Fibroblast of lung (primary cell): ENCODE results near the gene SUSD1. TPM values are rescaled to one million over a fixed set of nuclear protein-coding genes. Genes with fewer than 3 reads are reported as not detected.

ENCODE experiments used
- DNase-seq, 2 donors: peaks; one replicate each; pipeline versions ENCODE4 v3.0.0 to v3.0.0-alpha.2; 2010; ENCODE audit warnings: low read depth in 2 of 2
- H2AFZ ChIP-seq: 2 replicates; pipeline ENCODE4 v1.5.1; 2012; ENCODE audit warnings: low read length, control low read depth, inconsistent platforms
- H3K27ac ChIP-seq: 2 replicates; pipeline ENCODE4 v1.5.1; 2011; ENCODE audit warnings: low read length, control low read depth; ENCODE audit not compliant: insufficient read depth
- H3K27me3 ChIP-seq: 2 replicates; pipeline ENCODE4 v1.5.1; 2011; ENCODE audit warnings: mild to moderate bottlenecking, low read length; ENCODE audit not compliant: control insufficient read depth, insufficient read depth
- H3K36me3 ChIP-seq: 2 replicates; pipeline ENCODE4 v1.5.1; 2011; ENCODE audit warnings: low read length; ENCODE audit not compliant: control insufficient read depth, insufficient read depth
- H3K4me1 ChIP-seq: 2 replicates; pipeline ENCODE4 v1.5.1; 2011; ENCODE audit warnings: low read length; ENCODE audit not compliant: control insufficient read depth, insufficient read depth; ENCODE audit errors: extremely low read depth
- H3K4me2 ChIP-seq: 2 replicates; pipeline ENCODE4 v1.5.1; 2011; ENCODE audit warnings: low read length, control low read depth; ENCODE audit not compliant: insufficient read depth; ENCODE audit errors: extremely low read depth
- H3K4me3 ChIP-seq, 4 experiments: fragments of 200-600 bp in 1 of 4; sonication (generic) in 1 of 4; replicated peaks in 1 of 4; 2 replicates each; pipeline ENCODE4 v1.5.1; 2011 to 2016; ENCODE audit warnings: low read length in 4 of 4, low read depth in 3 of 4, mild to moderate bottlenecking in 3 of 4, control low read depth in 2 of 4, inconsistent platforms in 1 of 4, mixed read lengths in 1 of 4; ENCODE audit not compliant: insufficient read depth in 1 of 4; ENCODE audit errors: control extremely low read depth in 1 of 4
- H3K79me2 ChIP-seq: 2 replicates; pipeline ENCODE4 v1.5.1; 2012; ENCODE audit warnings: mild to moderate bottlenecking, low read length, inconsistent platforms; ENCODE audit not compliant: control insufficient read depth, insufficient read depth
- H3K9ac ChIP-seq: 2 replicates; pipeline ENCODE4 v1.5.1; 2011; ENCODE audit warnings: mild to moderate bottlenecking, low read length, control low read depth; ENCODE audit not compliant: insufficient read depth
- H3K9me3 ChIP-seq: 2 replicates; pipeline ENCODE4 v1.5.1; 2012; ENCODE audit warnings: low read depth, low read length; ENCODE audit not compliant: control insufficient read depth, insufficient read depth
- H4K20me1 ChIP-seq: 2 replicates; pipeline ENCODE4 v1.5.1; 2011; ENCODE audit warnings: low read length; ENCODE audit not compliant: control insufficient read depth, insufficient read depth; ENCODE audit errors: extremely low read depth
- EZH2 ChIP-seq: IDR thresholded peaks from 2 replicates; pipeline ENCODE4 v1.5.1; 2012; ENCODE audit warnings: low read length, control low read depth, mild to moderate bottlenecking; ENCODE audit errors: missing control alignments
- polyA plus RNA-seq, 2 donors: library from polyadenylated mRNA; depleted of rRNA in 1 of 2; stranded (reverse) in 1 of 2; unstranded in 1 of 2; fragments of >200 nt; gene quantifications; 2 replicates each; pipeline ENCODE4 v1.2.1, GENCODE V29; 2011 to 2012; ENCODE audit warnings: missing spikeins in 1 of 2
- total RNA-seq: library from RNA; depleted of rRNA; stranded (reverse); fragments of >200 nt; gene quantifications from 2 replicates; pipeline ENCODE4 v1.2.1, GENCODE V29; 2014
- TF ChIP-seq, protein P1 (sequence below), 2 donors: IDR thresholded peaks in 1 of 2; conservative IDR thresholded peaks in 1 of 2; 1 replicate in 1 of 2; 2 replicates in 1 of 2; pipeline ENCODE4 v1.5.1; 2011 to 2012; ENCODE audit warnings: low read length in 2 of 2, control low read depth in 1 of 2, inconsistent platforms in 1 of 2, low read depth in 1 of 2, mild to moderate bottlenecking in 1 of 2

SUSD1 gene
- total and polyA plus RNA-seq, 2 donors (not counting 1 experiment from before 2014, with no cell fraction given) = 27.4 to 28.6 TPM

DNA sequence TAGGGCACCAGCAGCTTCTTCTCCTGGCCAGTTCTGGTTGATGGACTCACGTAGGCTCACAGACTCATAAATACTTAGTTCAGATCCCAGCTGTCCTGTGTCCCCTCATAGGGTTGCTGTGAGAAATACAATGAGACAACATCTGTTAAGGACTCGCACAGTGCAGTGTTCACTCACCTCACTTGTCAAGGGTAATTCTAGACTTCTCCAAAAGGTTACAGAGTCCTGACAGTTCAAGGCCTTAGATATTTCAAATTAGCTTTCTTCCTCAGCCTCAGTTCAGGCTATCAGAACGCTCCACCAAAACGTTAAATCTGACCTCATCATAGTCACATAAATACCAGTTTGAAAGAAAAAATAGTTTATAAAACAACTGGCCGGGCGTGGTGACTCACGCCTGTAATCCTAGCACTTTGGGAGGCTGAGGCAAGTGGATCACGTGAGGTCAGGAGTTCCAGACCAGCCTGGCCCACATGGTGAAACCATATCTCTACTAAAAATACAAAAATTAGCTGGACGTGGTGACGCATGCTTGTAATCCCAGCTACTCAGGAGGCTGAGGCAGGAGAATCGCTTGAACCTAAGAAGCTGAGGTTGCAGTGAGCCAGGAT is 172.1 kb downstream of the SUSD1 start:
- Histone ChIP-seq H3K9ac (no peak overlapping the region), H3K4me3 (no peak overlapping the region), H3K9me3 (no peaks in the 10 kb centered on the region), H3K36me3 (no peaks in the 10 kb centered on the region), H3K4me2 (no peak overlapping the region), H3K27me3 (no peaks in the 10 kb centered on the region), H3K27ac (peak overlapping the region; percentile 16), H4K20me1 (no peaks in the 10 kb centered on the region), H3K4me1 (no peaks in the 10 kb centered on the region), H2AFZ (no peak overlapping the region), H3K79me2 (no peaks in the 10 kb centered on the region)
- DNase-seq = peak; percentile 36 to 65
- TF ChIP-seq, protein P1, sequence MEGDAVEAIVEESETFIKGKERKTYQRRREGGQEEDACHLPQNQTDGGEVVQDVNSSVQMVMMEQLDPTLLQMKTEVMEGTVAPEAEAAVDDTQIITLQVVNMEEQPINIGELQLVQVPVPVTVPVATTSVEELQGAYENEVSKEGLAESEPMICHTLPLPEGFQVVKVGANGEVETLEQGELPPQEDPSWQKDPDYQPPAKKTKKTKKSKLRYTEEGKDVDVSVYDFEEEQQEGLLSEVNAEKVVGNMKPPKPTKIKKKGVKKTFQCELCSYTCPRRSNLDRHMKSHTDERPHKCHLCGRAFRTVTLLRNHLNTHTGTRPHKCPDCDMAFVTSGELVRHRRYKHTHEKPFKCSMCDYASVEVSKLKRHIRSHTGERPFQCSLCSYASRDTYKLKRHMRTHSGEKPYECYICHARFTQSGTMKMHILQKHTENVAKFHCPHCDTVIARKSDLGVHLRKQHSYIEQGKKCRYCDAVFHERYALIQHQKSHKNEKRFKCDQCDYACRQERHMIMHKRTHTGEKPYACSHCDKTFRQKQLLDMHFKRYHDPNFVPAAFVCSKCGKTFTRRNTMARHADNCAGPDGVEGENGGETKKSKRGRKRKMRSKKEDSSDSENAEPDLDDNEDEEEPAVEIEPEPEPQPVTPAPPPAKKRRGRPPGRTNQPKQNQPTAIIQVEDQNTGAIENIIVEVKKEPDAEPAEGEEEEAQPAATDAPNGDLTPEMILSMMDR (conservative IDR thresholded peaks at IDR 0.05 in 1 of 2, IDR thresholded peaks at IDR 0.05 in 1 of 2; ENCODE audit: low read depth in 1 of 2, low read length in 2 of 2) = no peak
- TF ChIP-seq EZH2 = no peak

GRCh38 chr9:112002131-112002846 is 172.8 kb downstream of the SUSD1 start:
- TF ChIP-seq EZH2 = no peak
- no peak for DNase-seq
- no peaks in the 10 kb centered on the region for H4K20me1 ChIP-seq
- H3K27ac ChIP-seq = peak overlapping the region; percentile 16
- no peak overlapping the region for H3K4me2 ChIP-seq
- no peaks in the 10 kb centered on the region for H3K4me1 ChIP-seq
- H3K27me3 ChIP-seq = no peaks in the 10 kb centered on the region
- no peak overlapping the region for H2AFZ ChIP-seq
- H3K36me3 ChIP-seq = no peaks in the 10 kb centered on the region
- H3K4me3 ChIP-seq = no peak overlapping the region
- H3K79me2 ChIP-seq = no peaks in the 10 kb centered on the region
- no peaks in the 10 kb centered on the region for H3K9me3 ChIP-seq
- H3K9ac ChIP-seq = no peak overlapping the region

- Histone ChIP-seq H3K27ac (no peak overlapping the region), H3K4me3 (no peak overlapping the region), H3K4me2 (no peak overlapping the region), H3K36me3 (no peaks in the 10 kb centered on the region), H4K20me1 (no peaks in the 10 kb centered on the region), H3K4me1 (no peaks in the 10 kb centered on the region), H2AFZ (no peak overlapping the region), H3K9ac (no peak overlapping the region), H3K79me2 (no peaks in the 10 kb centered on the region), H3K27me3 (no peaks in the 10 kb centered on the region), H3K9me3 (no peaks in the 10 kb centered on the region)
- no peak for TF ChIP-seq EZH2
- TF ChIP-seq, protein P1 (conservative IDR thresholded peaks at IDR 0.05 in 1 of 2, IDR thresholded peaks at IDR 0.05 in 1 of 2; ENCODE audit: low read depth in 1 of 2, low read length in 2 of 2) = no peak
- DNase-seq = no peak
These were observed 174.4 kb downstream of the SUSD1 start for GRCh38 chr9:112000743-112001142.
